Left ventricle myocardium superior (tissue), 1 donor: ENCODE results near the gene HRC. TPM values are rescaled to one million over a fixed set of nuclear protein-coding genes. Genes with fewer than 3 reads are reported as not detected.

Source experiments
- ATAC-seq: fragments of 200-7000 bp; cut with Tn5 transposase; one replicate; pipeline ENCODE4 v1.9.1; 2020; ENCODE audit warnings: mild to moderate bottlenecking, moderate library complexity
- DNase-seq: peaks from one replicate; pipeline ENCODE4 v3.0.0-alpha.2; 2020
- intact Hi-C: fragments of 100-400 bp; cut with micrococcal nuclease; formaldehyde crosslinking; loops from one replicate; pipeline ENCODE4 v1.11.0; 2022
- total RNA-seq: library from RNA; stranded (reverse); fragmentation: NEBNext Ultra II Directional; extraction: Animal tissue kit (Norgen Biotek cat#: 25700); gene quantifications from one replicate; pipeline ENCODE4 v1.2.1, GENCODE V29; 2021
- donor health status: DM: no; HTN: yes; CAD: no; lungs with severe emphysema.

The HRC gene
- total RNA-seq, 1 donor from 2014 or later, result 868 TPM

DNA sequence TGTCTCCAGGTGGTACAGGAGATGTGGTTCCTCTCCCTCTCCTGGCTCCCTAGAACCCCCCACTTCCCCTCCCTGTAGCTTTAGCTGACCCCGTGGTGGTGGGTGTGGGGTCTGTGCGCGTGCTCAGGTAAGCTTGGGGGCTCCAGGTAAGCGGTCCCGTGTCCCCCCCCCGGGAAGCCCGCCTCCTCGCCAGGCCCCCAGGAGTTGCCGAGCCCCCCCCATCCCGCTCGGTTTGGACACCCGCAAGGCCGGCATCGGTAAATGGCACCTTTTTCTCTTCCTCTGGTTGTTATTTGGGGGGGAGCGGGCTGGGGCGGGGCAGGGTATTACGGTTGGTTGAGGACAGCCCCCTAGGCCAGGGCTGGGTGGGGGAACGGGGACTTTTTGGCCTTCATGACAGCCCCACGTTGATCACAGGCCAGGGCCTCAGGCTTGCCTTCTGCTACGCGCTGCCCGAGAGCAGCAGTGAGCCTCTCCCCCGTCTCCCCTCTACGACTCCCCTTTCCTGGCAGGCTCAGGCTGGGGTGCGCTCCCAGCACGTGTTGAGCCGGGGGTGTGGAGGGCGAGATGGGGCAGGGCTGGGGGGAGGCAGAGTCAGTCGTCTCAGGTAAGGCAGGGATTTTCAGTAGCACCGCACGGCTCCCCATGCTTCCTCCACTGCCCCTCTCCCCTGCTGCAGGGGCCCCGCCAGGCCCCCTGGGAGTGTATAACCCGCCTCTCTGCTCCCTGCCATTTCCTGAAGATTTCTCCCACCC lies 51.7 kb downstream of the HRC start:
- ATAC-seq (no peak), DNase-seq (no peak)
- intact Hi-C loops, result loop anchor here (5.0 kb wide), 1 partner anchor 104 kb away; no protein-coding TSS in a partner anchor

DNA sequence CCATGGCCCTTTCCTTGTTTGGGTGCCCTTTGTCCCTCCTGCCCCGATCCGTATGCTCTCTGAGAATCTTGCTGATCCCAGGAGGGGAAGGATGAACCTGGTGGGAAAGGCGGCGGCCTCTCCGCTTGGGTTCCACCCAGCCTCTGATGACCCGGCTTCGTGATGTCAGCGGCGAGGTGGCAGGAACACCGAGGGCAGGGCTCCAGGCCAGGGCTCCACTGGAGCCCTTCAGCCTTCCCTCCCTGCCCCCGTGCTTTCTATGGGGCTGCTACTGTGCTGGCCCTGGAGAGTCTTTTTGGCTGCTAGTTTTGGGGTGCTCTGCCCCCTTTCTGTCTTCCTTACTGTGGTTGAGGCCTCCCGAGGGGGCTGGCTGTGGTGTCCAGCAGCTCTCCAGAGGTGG lies 52.9 kb downstream of the HRC start:
- no peak for ATAC-seq
- no peak for DNase-seq
- intact Hi-C loops, result loop anchor here (5.0 kb wide), 1 partner anchor 105 kb away; no protein-coding TSS in a partner anchor

Other genes with a start within 250 kb of the HRC start
- not detected for gene DHDH, start 221.7 kb downstream of the HRC start, total RNA-seq
- gene BAX, start 200.5 kb downstream of the HRC start, total RNA-seq, result 22.0 TPM
- gene FTL, start 190.1 kb downstream of the HRC start, total RNA-seq, result 684 TPM
- gene GYS1, start 162.1 kb downstream of the HRC start, total RNA-seq, result 103 TPM
- gene RUVBL2, start 161.5 kb downstream of the HRC start, total RNA-seq, result 44.4 TPM
- gene LHB, start 138.3 kb downstream of the HRC start, total RNA-seq, result not detected
- not detected for gene CGB3, start 131.1 kb downstream of the HRC start, total RNA-seq
- not detected for gene CGB2, start 123.5 kb downstream of the HRC start, total RNA-seq
- gene CGB1, start 118.5 kb downstream of the HRC start, total RNA-seq, result not detected
- gene CGB5, start 111.5 kb downstream of the HRC start, total RNA-seq, result not detected
- not detected for gene CGB8, start 106.3 kb downstream of the HRC start, total RNA-seq
- gene CGB7, start 97.6 kb downstream of the HRC start, total RNA-seq, result not detected
- not detected for gene NTF4, start 90.6 kb downstream of the HRC start, total RNA-seq
- 0.42 TPM for gene KCNA7, start 82.7 kb downstream of the HRC start, total RNA-seq
- gene SNRNP70, start 69.9 kb downstream of the HRC start, total RNA-seq, result 139 TPM
- 19.8 TPM for gene LIN7B, start 41.0 kb downstream of the HRC start, total RNA-seq
- gene C19orf73, start 36.3 kb downstream of the HRC start, total RNA-seq, result 1.2 TPM
- gene PPFIA3, start 35.9 kb downstream of the HRC start, total RNA-seq, result 4.0 TPM
- 26.6 TPM for gene TRPM4, start 2.4 kb upstream of the HRC start, total RNA-seq
- 1.1 TPM for gene SLC6A16, start 169.8 kb upstream of the HRC start, total RNA-seq
- 6.5 TPM for gene CD37, start 180.0 kb upstream of the HRC start, total RNA-seq
- 62.7 TPM for gene TEAD2, start 207.0 kb upstream of the HRC start, total RNA-seq
- gene DKKL1, start 208.5 kb upstream of the HRC start, total RNA-seq, result not detected
- not detected for gene KASH5, start 232.9 kb upstream of the HRC start, total RNA-seq